Mesothelial cell of epicardium (in vitro differentiated cells): ENCODE results near the gene MCM5. TPM values are rescaled to one million over a fixed set of nuclear protein-coding genes. Genes with fewer than 3 reads are reported as not detected.

Experiments used
- DNase-seq, 2 experiments: peaks; one replicate each; pipeline ENCODE4 v3.0.0; 2021; ENCODE audit warnings: low spot score in 2 of 2; ENCODE audit not compliant: unreplicated experiment in 2 of 2
- H3K27ac Mint-ChIP-seq: 2 replicates; pipeline ENCODE4 v1.8.0; 2021; ENCODE audit warnings: mixed read lengths
- H3K27me3 Mint-ChIP-seq: 2 replicates; pipeline ENCODE4 v1.8.0; 2021; ENCODE audit warnings: low read depth, mixed read lengths
- H3K36me3 Mint-ChIP-seq: 2 replicates; pipeline ENCODE4 v1.8.0; 2021; ENCODE audit warnings: mixed read lengths
- H3K4me1 Mint-ChIP-seq: 2 replicates; pipeline ENCODE4 v1.8.0; 2021; ENCODE audit warnings: mixed read lengths
- H3K4me3 Mint-ChIP-seq: 2 replicates; pipeline ENCODE4 v1.8.0; 2021; ENCODE audit warnings: mild to moderate bottlenecking, moderate library complexity, mixed read lengths
- H3K9me3 Mint-ChIP-seq: 2 replicates; pipeline ENCODE4 v1.8.0; 2021; ENCODE audit warnings: mixed read lengths
- CTCF ChIP-seq: fragments of 200-600 bp; sonication (generic); IDR thresholded peaks from one replicate; pipeline ENCODE4 v1.5.0; 2021; ENCODE audit warnings: antibody characterized with exemption; ENCODE audit not compliant: unreplicated experiment
- total RNA-seq: library from RNA; stranded (reverse); gene quantifications from 3 replicates; pipeline ENCODE4 v1.2.1, GENCODE V29; 2021

Gene MCM5
- total RNA-seq, 1 donor from 2014 or later = 59.7 TPM

GRCh38 chr22:35472488-35472887, 72.5 kb downstream of the MCM5 start:
- Mint-ChIP-seq H3K27ac (no peak overlapping the region), H3K4me1 (peaks cover 21% of the 10 kb centered on the region), H3K4me3 (no peak overlapping the region), H3K9me3 (peaks cover 10% of the 10 kb centered on the region), H3K27me3 (no peaks in the 10 kb centered on the region), H3K36me3 (peaks cover 2% of the 10 kb centered on the region)
- no peak for DNase-seq
- TF ChIP-seq CTCF = no peak

- Mint-ChIP-seq H3K36me3 (peaks cover 2% of the 10 kb centered on the region), H3K27ac (no peak overlapping the region), H3K4me3 (no peak overlapping the region), H3K4me1 (peaks cover 30% of the 10 kb centered on the region), H3K27me3 (no peaks in the 10 kb centered on the region), H3K9me3 (peaks cover 10% of the 10 kb centered on the region)
- TF ChIP-seq CTCF = no peak
- no peak for DNase-seq
These were observed 74.0 kb downstream of the MCM5 start for GRCh38 chr22:35473971-35474370.

Other genes with a start within 250 kb of the MCM5 start
- 35.4 to 38.2 TPM (median 36.6 TPM) in 3 replicates for gene HMGXB4, start 142.6 kb upstream of the MCM5 start, total RNA-seq
- 41.4 to 46.0 TPM (median 44.2 TPM) in 3 replicates for gene TOM1, start 100.2 kb upstream of the MCM5 start, total RNA-seq
- gene HMOX1, start 19.0 kb upstream of the MCM5 start, total RNA-seq = 1.6 to 2.8 TPM (median 1.6 TPM) in 3 replicates
- gene RASD2, start 140.7 kb downstream of the MCM5 start, total RNA-seq = 0.14 to 0.20 TPM in 2 of 3 replicates, not detected in the other
- gene MB, start 217.2 kb downstream of the MCM5 start, total RNA-seq = not detected in 3 replicates
- 1.1 to 1.2 TPM (median 1.2 TPM) in 3 replicates for gene APOL6, start 248.3 kb downstream of the MCM5 start, total RNA-seq